Fibroblast of villous mesenchyme (primary cell): ENCODE data around the gene CDH4. TPM values are rescaled to one million over a fixed set of nuclear protein-coding genes. Genes with fewer than 3 reads are reported as not detected.

Experiments used
- DNase-seq: peaks from one replicate; pipeline ENCODE4 v3.0.0-alpha.2; 2010; ENCODE audit warnings: low read depth
- H3K4me3 ChIP-seq: 2 replicates; pipeline ENCODE4 v1.5.1; 2011; ENCODE audit warnings: low read depth, mild to moderate bottlenecking, low read length
- CTCF ChIP-seq: IDR thresholded peaks from 2 replicates; pipeline ENCODE4 v1.5.1; 2012; ENCODE audit warnings: low read depth, mild to moderate bottlenecking, low read length; ENCODE audit not compliant: insufficient read depth
- total RNA-seq: library from RNA; depleted of rRNA; stranded (reverse); fragments of >200 nt; gene quantifications from 2 replicates; pipeline ENCODE4 v1.2.3, GENCODE V29; 2012

Gene CDH4
- total RNA-seq, 1 donor, result 1.7 TPM

GRCh38 chr20:61869750-61870507, 617.9 kb downstream of the CDH4 start:
- H3K4me3 ChIP-seq, result no peak overlapping the region
- no peak for TF ChIP-seq CTCF
- DNase-seq, result no peak

- DNase-seq, result no peak
- no peak for TF ChIP-seq CTCF
Observed at GRCh38 chr20:61871160-61871559, 619.1 kb downstream of the CDH4 start.

GRCh38 chr20:61871913-61872312, 619.9 kb downstream of the CDH4 start:
- no peak for TF ChIP-seq CTCF
- no peak overlapping the region for H3K4me3 ChIP-seq
- DNase-seq, result no peak

More at GRCh38 chr20:61871160-61871559, 619.1 kb downstream of the CDH4 start:
- no peak overlapping the region for H3K4me3 ChIP-seq

- TF ChIP-seq CTCF, result no peak
- H3K4me3 ChIP-seq, result no peak overlapping the region
- DNase-seq, result no peak
Observed at GRCh38 chr20:61872371-61872900, 620.4 kb downstream of the CDH4 start.

GRCh38 chr20:61873651-61874420, 621.8 kb downstream of the CDH4 start:
- no peak for DNase-seq
- no peak overlapping the region for H3K4me3 ChIP-seq
- TF ChIP-seq CTCF, result no peak

- peak; percentile 13 for TF ChIP-seq CTCF
- DNase-seq, result peak; percentile 5
- no peak overlapping the region for H3K4me3 ChIP-seq
Observed at GRCh38 chr20:61874421-61875068, 622.5 kb downstream of the CDH4 start.
